Esophagus squamous epithelium (tissue), 5 donors: ENCODE results near the gene TNIK. TPM values are rescaled to one million over a fixed set of nuclear protein-coding genes. Genes with fewer than 3 reads are reported as not detected.
A peak's percentile ranks its signal among the peaks of the same experiment; 100 is the strongest.

Experiments
- DNase-seq: peaks from one replicate; lab custom pipeline; 2025; lab: John Stamatoyannopoulos, UW
- H3K27ac ChIP-seq, 4 donors: fragments of 200-600 bp; sonication (generic); one replicate each; pipeline ENCODE4 v1.5.1; 2016 to 2019; ENCODE audit warnings: mild to moderate bottlenecking in 1 of 4
- H3K27me3 ChIP-seq, 4 donors: fragments of 200-600 bp; sonication (generic); 1 replicate in 3 of 4; 2 replicates in 1 of 4; pipeline versions ENCODE4 v1.5.1 to v1.6.0; 2017 to 2021; ENCODE audit warnings: antibody characterized with exemption in 1 of 4
- H3K36me3 ChIP-seq, 3 donors: fragments of 200-600 bp; sonication (generic); one replicate each; pipeline ENCODE4 v1.5.1; 2016 to 2019
- H3K4me1 ChIP-seq, 3 donors: fragments of 200-600 bp; sonication (generic); one replicate each; pipeline ENCODE4 v1.5.1; 2017 to 2019
- H3K4me3 ChIP-seq, 4 donors: fragments of 200-600 bp; sonication (generic); 1 replicate in 3 of 4; 2 replicates in 1 of 4; pipeline ENCODE4 v1.5.1; 2016 to 2019; ENCODE audit warnings: mild to moderate bottlenecking in 2 of 4, moderate library complexity in 1 of 4
- H3K9me3 ChIP-seq, 3 donors: fragments of 200-600 bp; sonication (generic); one replicate each; pipeline ENCODE4 v1.5.1; 2016 to 2019
- CTCF ChIP-seq, 6 experiments: fragments of 450-650 bp in 4 of 6; fragments of 200-600 bp in 2 of 6; sonication (generic) in 2 of 6; IDR thresholded peaks; one replicate each; pipeline ENCODE4 v1.5.1; 2016 to 2019; ENCODE audit warnings: antibody characterized with exemption in 6 of 6, mild to moderate bottlenecking in 4 of 6, moderate library complexity in 4 of 6
- POLR2A ChIP-seq, 4 donors: fragments of 450-650 bp; IDR thresholded peaks; one replicate each; pipeline ENCODE4 v1.6.1; 2017; ENCODE audit warnings: antibody characterized with exemption in 4 of 4, mild to moderate bottlenecking in 4 of 4, moderate library complexity in 3 of 4
- WGBS, 2 donors: methylation state at CpG; one replicate each; pipeline ENCODE4 v1.1.5; 2018; 5-methylcytosine and 5-hydroxymethylcytosine counted together
- intact Hi-C: fragments of 100-400 bp; cut with DNase I; formaldehyde crosslinking; loops from one replicate; pipeline ENCODE4 v1.15.0; 2022
- total RNA-seq, 4 donors: library from RNA; depleted of rRNA; stranded (reverse); fragments of >200 nt; gene quantifications; one replicate each; pipeline ENCODE4 v1.1.0, GENCODE V29; 2016
- donor health status: DM: yes; HTN: yes; CAD: no.

The TNIK gene
- total RNA-seq, 4 donors from 2014 or later = 2.2 to 11.6 (median 4.7) TPM

DNA sequence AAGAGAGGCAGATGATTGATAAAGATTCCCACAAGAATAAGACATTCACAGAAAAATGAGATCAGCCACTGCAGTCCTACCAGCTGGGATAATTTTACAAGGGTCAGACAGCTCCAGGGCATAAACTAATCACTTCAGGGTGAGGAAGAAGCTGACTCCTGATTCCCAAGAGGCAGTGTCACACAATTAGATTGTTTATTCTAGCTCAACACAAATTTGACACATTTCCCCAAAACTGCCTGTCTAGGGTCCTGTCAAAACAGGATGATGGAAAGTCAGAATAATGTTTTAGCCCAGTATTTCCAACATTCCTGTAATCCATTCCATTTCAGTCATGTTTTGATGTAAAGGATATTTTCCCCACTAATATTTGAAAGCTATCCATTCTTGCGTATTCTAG lies 110.8 kb downstream of the TNIK start:
- WGBS, 2 donors = 95 to 100% methylated on average over 1 of the region's 1 CpG
- H3K4me3 ChIP-seq = no peak overlapping the region
- no peaks in the 10 kb centered on the region for H3K9me3 ChIP-seq
- TF ChIP-seq POLR2A (IDR thresholded peaks at IDR 0.05) (no peak), CTCF (IDR thresholded peaks at IDR 0.05) (no peak)
- peaks cover 3 to 59% (median 29%) of the 10 kb centered on the region in 3 donors for H3K4me1 ChIP-seq
- H3K27me3 ChIP-seq = no peaks in the 10 kb centered on the region
- intact Hi-C loops = no loop called here
- H3K36me3 ChIP-seq = no peaks in the 10 kb centered on the region
- DNase-seq = no peak
- H3K27ac ChIP-seq = no peak overlapping the region

GRCh38 chr3:171348121-171348520 lies 112.1 kb downstream of the TNIK start:
- no peaks in the 10 kb centered on the region for H3K36me3 ChIP-seq
- intact Hi-C loops = no loop called here
- H3K9me3 ChIP-seq = no peaks in the 10 kb centered on the region
- no peaks in the 10 kb centered on the region for H3K27me3 ChIP-seq
- WGBS, 2 donors = 51 to 58% methylated on average over 4 of the region's 4 CpGs
- peak overlapping the region in 2 of 4 donors; percentile 36 to 55 for H3K27ac ChIP-seq
- TF ChIP-seq POLR2A (IDR thresholded peaks at IDR 0.05) = no peak
- no peak for TF ChIP-seq CTCF (IDR thresholded peaks at IDR 0.05)
- peaks cover 3 to 46% (median 23%) of the 10 kb centered on the region in 3 donors for H3K4me1 ChIP-seq
- DNase-seq = no peak
- no peak overlapping the region for H3K4me3 ChIP-seq

- Histone ChIP-seq H3K9me3 (no peaks in the 10 kb centered on the region), H3K36me3 (no peaks in the 10 kb centered on the region), H3K27me3 (no peaks in the 10 kb centered on the region), H3K4me1 (peaks cover 3 to 39% (median 17%) of the 10 kb centered on the region in 3 donors), H3K4me3 (no peak overlapping the region), H3K27ac (peak overlapping the region; percentile 7 to 55 (median 32))
- no peak for DNase-seq
- intact Hi-C loops = no loop called here
- 12 to 45% methylated on average over 3 of the region's 3 CpGs for WGBS, 2 donors
- no peak for TF ChIP-seq POLR2A (IDR thresholded peaks at IDR 0.05)
- TF ChIP-seq CTCF (IDR thresholded peaks at IDR 0.05) = no peak
These were observed 112.7 kb downstream of the TNIK start for GRCh38 chr3:171347301-171348039.

DNA sequence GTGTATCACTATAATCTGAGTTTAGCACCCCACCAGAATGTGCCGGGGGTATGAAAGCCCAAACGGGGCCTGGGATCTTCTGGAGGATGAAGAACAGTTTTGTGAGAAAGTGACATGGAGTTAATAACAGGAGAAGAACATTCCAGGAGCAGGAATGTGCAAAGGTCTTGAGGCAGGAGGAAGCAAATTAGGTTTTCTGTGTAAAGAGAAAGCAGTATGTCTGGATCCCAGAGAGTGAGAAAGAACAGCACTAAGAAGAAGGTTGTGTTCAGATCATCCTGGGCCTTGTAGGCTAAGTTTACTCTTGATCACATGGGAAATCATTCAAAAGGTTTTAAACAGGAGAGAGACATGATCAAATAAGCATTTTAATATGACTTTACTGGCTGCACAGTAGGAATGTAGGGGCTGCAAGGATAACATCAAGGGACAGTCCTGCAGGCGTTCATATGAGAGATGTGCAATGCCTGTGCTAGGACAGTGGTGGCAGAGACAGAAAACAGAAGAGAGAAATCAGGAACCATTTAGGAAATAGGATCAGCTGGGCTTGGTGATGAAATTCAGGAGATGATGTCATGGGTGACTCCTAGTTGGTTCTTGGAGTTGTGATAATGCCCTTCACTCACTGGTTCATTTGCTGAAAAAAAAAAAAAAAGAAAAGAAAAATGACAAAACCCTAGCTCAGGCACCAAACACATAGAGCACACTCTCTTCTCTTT lies 113.5 kb downstream of the TNIK start:
- Histone ChIP-seq H3K4me1 (peaks cover 3 to 32% (median 11%) of the 10 kb centered on the region in 3 donors), H3K27ac (peak overlapping the region in 1 of 4 donors; percentile 28)
- 89 to 90% methylated on average over 3 of the region's 3 CpGs for WGBS, 2 donors

More for the DNA sequence above, 113.5 kb downstream of the TNIK start:
- Histone ChIP-seq H3K9me3 (no peaks in the 10 kb centered on the region), H3K4me3 (no peak overlapping the region), H3K27me3 (no peaks in the 10 kb centered on the region), H3K36me3 (no peaks in the 10 kb centered on the region)
- TF ChIP-seq CTCF (IDR thresholded peaks at IDR 0.05) = no peak
- TF ChIP-seq POLR2A (IDR thresholded peaks at IDR 0.05) = no peak
- intact Hi-C loops = no loop called here
- no peak for DNase-seq
